Adipocyte (in vitro differentiated cells): ENCODE results near the gene PATJ.
"Not testable (repeated sequence)": the region's sequence is repeated elsewhere in the genome, so short reads cannot be mapped to it uniquely, and the experiment has no call there.

ENCODE experiments used
- DNase-seq: peaks from one replicate; pipeline ENCODE4 v3.0.0-alpha.2; 2015; ENCODE audit warnings: low read depth
- H3K27me3 ChIP-seq: replicated peaks from 2 replicates; pipeline ENCODE4 v1.7.0; 2013; ENCODE audit warnings: mild to moderate bottlenecking, low read length, moderate library complexity; ENCODE audit not compliant: control insufficient read depth, insufficient read depth
- H3K36me3 ChIP-seq: 2 replicates; pipeline ENCODE4 v1.7.0; 2013; ENCODE audit warnings: low read length, mild to moderate bottlenecking, moderate library complexity; ENCODE audit not compliant: control insufficient read depth, insufficient read depth, severe bottlenecking
- H3K4me1 ChIP-seq: 2 replicates; pipeline ENCODE4 v1.7.0; 2013; ENCODE audit warnings: mild to moderate bottlenecking, low read length, moderate library complexity; ENCODE audit not compliant: control insufficient read depth, insufficient read depth
- H3K4me3 ChIP-seq: 2 replicates; pipeline ENCODE4 v1.7.0; 2013; ENCODE audit warnings: mild to moderate bottlenecking, low read length, moderate library complexity
- H3K9ac ChIP-seq: 2 replicates; pipeline ENCODE4 v1.7.0; 2013; ENCODE audit warnings: mild to moderate bottlenecking, low read length, moderate library complexity
- H3K9me3 ChIP-seq: 2 replicates; pipeline ENCODE4 v1.7.0; 2013; ENCODE audit warnings: mild to moderate bottlenecking, low read length, moderate library complexity; ENCODE audit not compliant: control insufficient read depth

The PATJ gene

GRCh38 chr1:61952675-61953074, 210.4 kb downstream of the PATJ start:
- no peak for DNase-seq
- Histone ChIP-seq H3K4me3 (no peak overlapping the region), H3K9ac (no peak overlapping the region), H3K27me3 (no peaks in the 10 kb centered on the region), H3K4me1 (peaks cover 23% of the 10 kb centered on the region), H3K36me3 (no peaks in the 10 kb centered on the region), H3K9me3 (no peaks in the 10 kb centered on the region)

DNA sequence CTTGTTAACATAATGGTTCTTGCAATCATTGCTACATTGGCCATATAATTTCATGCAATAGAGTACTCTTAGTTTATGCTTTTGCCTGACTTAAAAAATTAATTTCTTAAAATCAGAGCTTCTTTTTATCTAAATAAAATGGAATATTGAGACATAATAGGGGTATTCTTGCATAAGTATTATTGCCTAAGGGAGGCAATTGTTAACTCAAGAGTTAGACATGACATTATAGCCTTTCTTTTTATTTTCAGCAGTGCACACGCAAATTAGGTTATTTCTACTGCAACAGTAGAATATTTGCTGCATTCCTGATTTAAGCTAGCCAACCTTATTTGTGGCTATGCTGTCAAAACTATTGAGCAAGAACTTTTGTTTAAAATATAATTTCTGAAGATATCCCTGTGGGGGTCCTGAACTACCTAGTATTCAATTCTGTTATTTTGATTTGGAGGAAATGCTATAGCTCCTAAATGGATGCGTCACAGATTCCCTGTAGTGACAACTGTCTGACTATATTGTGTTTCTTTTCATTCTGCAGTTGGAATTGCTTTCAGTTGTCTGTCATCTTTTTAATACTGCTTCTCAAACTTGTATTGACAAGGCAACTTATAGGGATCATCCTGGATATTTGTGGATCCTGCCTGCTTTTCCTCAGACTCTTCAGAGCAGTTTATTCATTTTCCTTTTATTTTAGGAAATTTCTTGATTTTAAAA, 211.0 kb downstream of the PATJ start:
- no peaks in the 10 kb centered on the region for H3K27me3 ChIP-seq
- H3K9me3 ChIP-seq = no peaks in the 10 kb centered on the region
- peak; percentile 86 for DNase-seq
- H3K9ac ChIP-seq = no peak overlapping the region
- peaks cover 23% of the 10 kb centered on the region for H3K4me1 ChIP-seq
- no peaks in the 10 kb centered on the region for H3K36me3 ChIP-seq
- no peak overlapping the region for H3K4me3 ChIP-seq

DNA sequence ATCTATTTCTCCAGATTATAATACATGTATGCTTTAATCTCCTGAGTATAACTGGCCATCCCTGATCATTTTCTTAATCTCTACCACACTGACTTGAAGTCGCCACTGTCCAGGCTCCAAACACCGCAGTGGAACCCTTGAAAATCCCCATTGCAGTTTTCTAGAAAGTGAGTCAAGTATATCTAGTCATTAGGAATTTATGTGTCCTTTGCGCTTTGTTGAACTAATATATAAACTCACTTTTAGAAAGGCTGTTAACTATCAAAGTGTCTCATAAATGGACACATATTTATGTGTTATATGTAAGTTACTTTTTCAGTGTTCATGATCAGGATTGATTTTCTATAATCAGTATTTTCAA, 211.5 kb downstream of the PATJ start:
- Histone ChIP-seq H3K4me3 (no peak overlapping the region), H3K27me3 (no peaks in the 10 kb centered on the region), H3K4me1 (peaks cover 23% of the 10 kb centered on the region), H3K36me3 (no peaks in the 10 kb centered on the region), H3K9me3 (no peaks in the 10 kb centered on the region), H3K9ac (no peak overlapping the region)
- no peak for DNase-seq

DNA sequence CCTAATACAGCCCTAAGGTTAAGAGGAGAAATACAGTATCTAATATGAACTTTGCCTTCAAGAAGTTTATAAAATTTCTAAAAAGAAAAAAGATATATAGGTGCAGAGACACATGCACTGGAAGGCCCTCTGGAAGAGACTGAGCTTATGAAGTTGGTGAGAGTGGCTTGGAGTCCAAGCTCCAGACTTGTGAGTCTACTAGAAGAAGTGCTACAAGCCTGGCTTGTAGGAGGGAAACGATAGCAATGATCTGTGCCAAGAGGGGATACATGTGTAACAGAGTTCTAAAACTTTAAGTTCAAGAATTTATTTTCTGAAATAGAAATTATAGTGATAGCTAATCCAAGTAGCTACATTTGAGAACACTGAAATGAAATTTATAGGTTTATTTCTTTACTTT, 213.0 kb downstream of the PATJ start:
- Histone ChIP-seq H3K9me3 (no peaks in the 10 kb centered on the region), H3K27me3 (no peaks in the 10 kb centered on the region), H3K4me3 (no peak overlapping the region), H3K36me3 (no peaks in the 10 kb centered on the region), H3K9ac (no peak overlapping the region), H3K4me1 (peaks cover 23% of the 10 kb centered on the region)
- no peak for DNase-seq

DNA sequence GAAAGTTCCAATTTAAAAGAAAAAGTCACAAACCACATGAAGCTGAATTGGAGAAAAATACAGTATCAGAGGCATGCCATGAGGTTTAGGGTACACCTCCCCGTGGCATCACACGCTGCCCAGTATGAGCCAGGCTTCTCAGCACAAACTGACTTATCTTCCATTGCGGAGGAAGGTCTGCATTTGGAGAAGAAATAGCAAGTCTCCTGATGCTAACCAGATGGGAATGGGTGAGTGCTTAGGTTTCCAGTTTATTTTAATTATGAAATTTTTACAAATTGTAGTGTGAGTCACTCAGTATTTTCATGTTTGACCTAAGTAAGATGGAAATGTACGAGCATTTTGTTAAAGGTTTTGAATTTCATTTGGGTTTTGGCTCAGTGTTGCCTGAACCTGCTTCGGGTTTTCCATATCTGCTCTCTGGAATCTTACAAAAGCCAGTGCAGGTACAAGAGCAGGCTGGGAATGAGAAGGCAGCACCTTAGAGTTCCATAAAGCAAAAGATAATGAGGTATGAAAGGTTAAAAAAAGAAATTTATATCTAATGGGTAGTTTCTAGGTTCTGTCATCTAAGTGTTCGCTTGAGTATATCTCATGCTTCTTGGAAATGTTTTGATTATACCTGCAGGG, 213.9 kb downstream of the PATJ start:
- Histone ChIP-seq H3K4me1 (peaks cover 23% of the 10 kb centered on the region), H3K27me3 (no peaks in the 10 kb centered on the region), H3K9me3 (no peaks in the 10 kb centered on the region), H3K36me3 (no peaks in the 10 kb centered on the region), H3K9ac (no peak overlapping the region), H3K4me3 (no peak overlapping the region)
- peak; percentile 75 for DNase-seq

- Histone ChIP-seq H3K4me1 (peaks cover 21% of the 10 kb centered on the region), H3K27me3 (no peaks in the 10 kb centered on the region), H3K9me3 (no peaks in the 10 kb centered on the region), H3K9ac (no peak overlapping the region), H3K36me3 (no peaks in the 10 kb centered on the region), H3K4me3 (no peak overlapping the region)
- DNase-seq = no peak
Observed at GRCh38 chr1:61956784-61957183, 214.5 kb downstream of the PATJ start.

DNA sequence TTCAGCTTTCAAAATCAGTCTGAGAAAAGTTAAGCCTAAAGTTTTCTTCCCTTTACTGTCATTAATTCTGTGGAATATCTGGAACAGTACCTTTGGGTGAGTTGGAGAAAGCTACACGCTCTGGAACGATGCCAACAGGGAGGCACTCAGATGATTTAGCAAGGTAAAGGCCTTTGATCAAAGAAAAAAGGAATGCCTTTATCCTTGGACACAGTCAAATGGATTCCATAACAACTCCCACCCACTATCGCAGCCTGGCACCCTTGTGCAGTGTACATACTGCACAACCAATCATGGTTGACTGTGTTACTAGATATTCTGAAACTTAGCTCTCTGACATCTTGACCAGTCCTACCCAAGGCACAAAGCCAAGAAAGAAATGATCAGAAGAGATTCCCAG, 218.7 kb downstream of the PATJ start:
- Histone ChIP-seq H3K4me1 (no peaks in the 10 kb centered on the region), H3K4me3 (no peak overlapping the region), H3K27me3 (no peaks in the 10 kb centered on the region), H3K9me3 (no peaks in the 10 kb centered on the region), H3K9ac (no peak overlapping the region), H3K36me3 (no peaks in the 10 kb centered on the region)
- DNase-seq = no peak

DNA sequence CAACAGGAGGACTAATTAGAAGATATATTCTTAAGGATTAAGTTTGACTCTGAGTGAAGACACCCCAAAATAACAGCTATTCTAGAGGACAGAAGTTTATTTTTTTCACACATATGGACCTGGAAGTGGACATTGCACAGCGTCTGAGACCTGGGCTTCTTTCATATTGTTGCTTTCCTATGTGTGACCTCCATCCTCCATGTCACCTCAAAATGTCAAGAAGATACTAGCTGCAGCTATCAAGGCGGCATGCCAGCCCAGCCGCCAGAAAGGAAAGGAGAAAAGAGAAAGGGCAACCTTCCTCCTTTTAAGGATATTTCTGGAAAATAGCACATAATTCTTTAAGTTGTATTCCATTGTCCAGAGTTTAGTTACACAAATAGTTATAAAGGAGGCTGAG, 220.4 kb downstream of the PATJ start:
- no peak overlapping the region for H3K9ac ChIP-seq
- H3K9me3 ChIP-seq = no peaks in the 10 kb centered on the region
- H3K27me3 ChIP-seq = no peaks in the 10 kb centered on the region
- no peak for DNase-seq
- no peaks in the 10 kb centered on the region for H3K36me3 ChIP-seq
- H3K4me1 ChIP-seq = no peaks in the 10 kb centered on the region
- no peak overlapping the region for H3K4me3 ChIP-seq

GRCh38 chr1:61966450-61967225, 224.4 kb downstream of the PATJ start:
- H3K4me1 ChIP-seq, H3K36me3 ChIP-seq, H3K9ac ChIP-seq, H3K4me3 ChIP-seq, DNase-seq, H3K27me3 ChIP-seq, H3K9me3 ChIP-seq: not testable (repeated sequence)

- Histone ChIP-seq H3K36me3 (no peaks in the 10 kb centered on the region), H3K9ac (no peak overlapping the region), H3K27me3 (no peaks in the 10 kb centered on the region), H3K4me3 (no peak overlapping the region), H3K9me3 (no peaks in the 10 kb centered on the region), H3K4me1 (no peaks in the 10 kb centered on the region)
- peak; percentile 40 for DNase-seq
Observed at GRCh38 chr1:61967750-61968149, 225.5 kb downstream of the PATJ start.

DNA sequence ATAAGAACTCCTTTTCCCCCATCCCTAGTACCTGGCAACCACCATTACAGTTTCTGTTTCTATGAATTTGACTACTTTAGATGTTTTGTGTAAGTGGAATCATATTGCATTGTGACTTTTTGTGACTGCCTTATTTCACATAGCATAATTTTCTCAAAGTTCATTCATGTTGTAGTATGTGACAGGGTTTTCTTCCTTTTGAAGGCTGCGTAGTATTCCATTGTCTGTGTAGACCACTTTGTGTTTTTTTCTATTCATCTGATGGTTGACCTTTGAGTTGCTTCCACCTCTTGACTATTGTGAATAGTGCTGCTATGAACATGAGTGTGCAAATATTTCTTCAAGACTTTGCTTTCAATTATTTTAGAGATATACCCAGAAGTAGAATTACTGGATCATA, 226.6 kb downstream of the PATJ start:
- Histone ChIP-seq H3K4me3 (no peak overlapping the region), H3K9ac (no peak overlapping the region), H3K36me3 (no peaks in the 10 kb centered on the region)

More for the DNA sequence above, 226.6 kb downstream of the PATJ start:
- H3K4me1 ChIP-seq = no peaks in the 10 kb centered on the region
- no peaks in the 10 kb centered on the region for H3K9me3 ChIP-seq
- no peak for DNase-seq
- H3K27me3 ChIP-seq = no peaks in the 10 kb centered on the region
